Measurements from ENCODE around the gene SDHAF3.
"Not testable (repeated sequence)": the region's sequence is repeated elsewhere in the genome, so short reads cannot be mapped to it uniquely, and the experiment has no call there.

SDHAF3 gene

GRCh38 chr7:97117372-97118188, at the start of gene SDHAF3:
SDHAF3 (plus strand) TSS chr7:97117698; CDS start chr7:97117724, 26 bp downstream.
- DNase-seq (ENCODE audit: low read depth in 2 of 2) = peak; percentile 95 to 98

- not testable (repeated sequence) for DNase-seq (ENCODE audit: low read depth in 2 of 2)
Observed at GRCh38 chr7:97072025-97072424, 45.5 kb upstream of the SDHAF3 start.

GRCh38 chr7:97075928-97076327, 41.6 kb upstream of the SDHAF3 start:
- DNase-seq (ENCODE audit: low read depth in 2 of 2) = no peak

- DNase-seq (ENCODE audit: low read depth in 2 of 2) = no peak
Observed at GRCh38 chr7:97078023-97078969, 39.2 kb upstream of the SDHAF3 start.

- no peak for DNase-seq (ENCODE audit: low read depth in 2 of 2)
Observed at GRCh38 chr7:97079300-97079699, 38.2 kb upstream of the SDHAF3 start.

GRCh38 chr7:97081521-97082300, 35.8 kb upstream of the SDHAF3 start:
- no peak for DNase-seq (ENCODE audit: low read depth in 2 of 2)

GRCh38 chr7:97088364-97088763, 29.1 kb upstream of the SDHAF3 start:
- DNase-seq (ENCODE audit: low read depth in 2 of 2) = no peak

- DNase-seq (ENCODE audit: low read depth in 2 of 2) = no peak
Observed at GRCh38 chr7:97089771-97090170, 27.7 kb upstream of the SDHAF3 start.

GRCh38 chr7:97090761-97091353, 26.6 kb upstream of the SDHAF3 start:
- no peak for DNase-seq (ENCODE audit: low read depth in 2 of 2)

- no peak for DNase-seq (ENCODE audit: low read depth in 2 of 2)
Observed at GRCh38 chr7:97094284-97094930, 23.1 kb upstream of the SDHAF3 start.

GRCh38 chr7:97096037-97096436, 21.5 kb upstream of the SDHAF3 start:
- DNase-seq (ENCODE audit: low read depth in 2 of 2) = no peak

- DNase-seq (ENCODE audit: low read depth in 2 of 2) = no peak
Observed at GRCh38 chr7:97096661-97097060, 20.8 kb upstream of the SDHAF3 start.

- peak; percentile 20 to 68 for DNase-seq (ENCODE audit: low read depth in 2 of 2)
Observed at GRCh38 chr7:97104719-97105238, 12.7 kb upstream of the SDHAF3 start.

- DNase-seq (ENCODE audit: low read depth in 2 of 2) = no peak
Observed at GRCh38 chr7:97107192-97107800, 10.2 kb upstream of the SDHAF3 start.

GRCh38 chr7:97116308-97116707, 1.2 kb upstream of the SDHAF3 start:
- no peak for DNase-seq (ENCODE audit: low read depth in 2 of 2)

GRCh38 chr7:97117035-97117371, 495 bp upstream of the SDHAF3 start:
- no peak for DNase-seq (ENCODE audit: low read depth in 2 of 2)

- no peak for DNase-seq (ENCODE audit: low read depth in 2 of 2)
Observed at GRCh38 chr7:97118306-97118917, 914 bp downstream of the SDHAF3 start.

GRCh38 chr7:97119747-97120146, 2.2 kb downstream of the SDHAF3 start:
- no peak for DNase-seq (ENCODE audit: low read depth in 2 of 2)

- no peak for DNase-seq (ENCODE audit: low read depth in 2 of 2)
Observed at GRCh38 chr7:97120713-97121457, 3.4 kb downstream of the SDHAF3 start.
